Posterior cingulate gyrus (tissue), 11 donors: ENCODE results near the gene NUP214.
"Not testable (repeated sequence)": the region's sequence is repeated elsewhere in the genome, so short reads cannot be mapped to it uniquely, and the experiment has no call there.

Source experiments
- DNase-seq, 10 donors: peaks; one replicate each; pipeline versions ENCODE4 v3.0.0 to v3.0.0-alpha.2; 2020 to 2021; ENCODE audit warnings: mixed read lengths in 3 of 10
- intact Hi-C: fragments of 100-400 bp; cut with DNase I; formaldehyde crosslinking; loops from one replicate; pipeline ENCODE4 v1.15.1; 2023

NUP214 gene

DNA sequence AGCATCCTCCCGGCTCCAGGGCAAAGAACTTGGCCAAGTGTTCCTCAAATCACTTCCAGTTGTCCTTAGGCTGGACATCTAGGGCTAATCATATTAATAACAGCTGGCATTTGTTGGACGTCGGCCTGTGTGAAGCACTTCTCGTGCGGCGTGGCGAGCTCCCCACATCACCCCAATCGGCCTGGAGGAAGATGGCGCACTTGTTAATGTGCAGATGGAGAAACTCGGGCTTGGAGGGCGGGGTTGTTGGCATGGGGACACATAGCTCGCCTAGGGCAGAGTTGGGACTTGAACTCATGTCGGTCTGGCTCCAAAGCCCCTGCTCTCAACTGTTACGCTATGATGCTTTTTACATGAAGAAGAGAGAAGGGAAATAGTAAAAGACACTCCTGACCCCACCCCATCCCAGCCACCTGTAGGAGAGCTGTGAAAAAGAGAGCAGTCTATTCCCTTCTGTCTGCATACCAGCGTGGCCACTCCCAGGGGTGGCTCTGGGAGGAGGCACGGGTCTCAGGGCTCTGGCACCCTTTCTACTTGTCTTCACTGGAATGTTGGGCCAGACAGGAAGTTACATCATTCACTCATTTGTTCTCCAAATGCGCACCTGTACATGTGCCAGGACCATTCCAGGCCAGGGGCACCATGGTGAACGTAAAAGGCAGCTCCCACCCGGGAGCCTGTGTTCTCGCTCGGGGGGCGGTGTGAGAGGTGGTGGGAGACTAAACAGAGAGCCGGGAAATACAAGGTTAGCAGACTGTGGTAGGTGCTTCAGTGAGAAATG, 12.8 kb upstream of the NUP214 start:
- intact Hi-C loops, result loop anchor here (1.0 kb wide), 1 partner anchor 16 kb away; the partner anchor contains the start of gene AIF1L
- peak in 3 of 10 donors; percentile 70 to 83 (median 76) for DNase-seq

DNA sequence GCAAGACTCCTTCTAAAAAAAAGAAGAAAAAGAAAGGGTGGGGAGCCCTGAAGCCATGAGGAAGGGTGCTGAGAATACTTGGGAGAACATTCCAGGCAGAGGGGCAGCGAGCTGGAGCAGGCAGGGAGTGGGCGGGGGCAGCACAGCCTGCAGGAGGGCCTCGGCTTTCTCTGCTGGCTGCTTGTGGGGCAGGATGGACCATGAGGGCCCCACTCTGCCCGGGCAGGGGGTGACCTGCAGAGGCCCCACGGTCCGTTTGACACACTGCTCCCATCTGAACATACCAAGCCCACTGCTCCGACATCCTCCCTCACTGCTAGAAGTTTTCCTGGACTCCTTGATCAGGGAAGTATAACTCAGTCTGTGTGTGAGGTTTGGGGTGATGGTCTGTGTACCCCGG, 11.7 kb upstream of the NUP214 start:
- DNase-seq, result peak in 1 of 10 donors; percentile 52
- intact Hi-C loops, result no loop called here

DNA sequence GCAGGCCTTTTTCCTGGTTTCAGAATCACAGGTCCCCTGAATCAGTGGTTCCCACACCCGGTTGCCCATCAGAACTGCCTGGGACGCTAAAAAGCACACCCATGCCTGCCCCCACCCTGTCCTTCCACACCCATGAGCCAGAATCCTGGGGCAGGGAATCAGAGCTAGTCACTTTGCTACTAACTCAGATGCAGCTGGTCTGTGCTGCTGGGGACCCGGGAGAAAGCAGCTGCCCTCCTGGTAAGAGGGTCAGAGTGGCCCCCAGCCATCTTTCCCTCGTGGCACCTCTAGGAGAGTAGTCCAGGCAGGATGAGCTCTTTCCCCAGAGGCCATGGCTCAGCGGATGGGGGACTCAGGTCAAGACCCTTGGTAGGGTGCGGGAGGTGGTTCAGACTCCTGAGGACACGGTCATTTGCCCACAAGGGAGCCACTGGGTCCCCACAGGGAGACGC, 11.3 kb upstream of the NUP214 start:
- intact Hi-C loops, result no loop called here
- DNase-seq, result peak in 3 of 10 donors; percentile 47 to 78 (median 76)

DNA sequence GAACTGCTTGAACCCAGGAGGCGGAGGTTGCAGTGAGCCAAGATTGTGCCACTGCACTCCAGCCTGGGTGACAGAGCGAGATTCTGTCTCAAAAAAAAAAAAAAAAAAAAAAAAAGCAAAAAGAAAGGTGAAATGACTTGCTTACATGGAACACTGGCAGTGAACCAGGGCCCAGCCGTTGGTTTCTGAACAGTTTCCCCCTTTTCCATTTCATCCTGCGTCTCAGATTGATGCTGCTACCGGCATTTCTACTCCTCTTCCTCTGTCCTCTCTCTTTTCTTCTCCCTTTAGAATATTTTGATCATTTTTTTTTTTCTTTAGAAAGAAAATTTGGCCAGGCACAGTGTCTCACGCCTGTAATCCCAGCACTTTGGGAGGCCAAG, 10.0 kb upstream of the NUP214 start:
- DNase-seq, result peak in 3 of 10 donors; percentile 29 to 52 (median 39)
- intact Hi-C loops, result not testable (repeated sequence)

DNA sequence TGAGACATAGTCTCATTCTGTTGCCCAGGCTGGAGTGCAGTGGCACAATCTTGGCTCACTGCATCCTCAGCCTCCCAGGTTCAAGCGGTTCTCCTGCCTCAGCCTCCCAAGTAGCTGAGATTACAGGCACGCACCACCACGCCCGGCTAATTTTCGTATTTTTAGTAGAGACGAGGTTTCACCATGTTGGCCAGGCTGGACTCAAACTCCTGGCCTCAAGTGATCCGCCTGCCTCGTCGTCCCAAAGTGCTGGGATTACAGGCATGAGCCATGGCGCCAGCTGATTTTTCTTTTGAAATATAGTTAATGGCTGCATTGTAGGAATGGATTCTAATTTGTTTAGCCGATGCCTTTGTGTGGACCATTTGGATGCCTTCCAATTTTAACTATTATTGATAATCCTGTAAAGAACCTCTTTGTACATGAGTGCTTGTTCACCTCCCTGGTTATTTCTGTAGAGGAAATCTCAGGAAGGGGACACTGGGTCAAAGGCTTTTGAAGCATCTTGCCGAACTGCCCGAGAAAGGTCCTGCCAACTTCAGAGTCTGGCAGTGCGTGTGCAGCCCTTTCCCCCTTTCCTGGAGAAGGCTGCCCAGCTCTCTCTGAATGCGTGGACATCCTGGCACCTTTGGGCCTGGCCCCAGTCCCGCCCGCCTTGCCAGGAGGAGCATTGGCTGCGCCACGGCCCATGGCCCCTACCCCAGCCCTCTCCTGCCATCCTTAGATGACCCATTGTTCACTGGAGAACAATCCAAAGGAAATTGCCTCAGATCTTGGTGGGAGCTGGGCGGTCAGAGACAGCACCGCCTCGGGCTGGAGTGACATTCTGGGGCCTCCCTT, 8.9 kb upstream of the NUP214 start:
- DNase-seq, result peak in 9 of 10 donors; percentile 31 to 91 (median 61)
- intact Hi-C loops, result no loop called here

DNA sequence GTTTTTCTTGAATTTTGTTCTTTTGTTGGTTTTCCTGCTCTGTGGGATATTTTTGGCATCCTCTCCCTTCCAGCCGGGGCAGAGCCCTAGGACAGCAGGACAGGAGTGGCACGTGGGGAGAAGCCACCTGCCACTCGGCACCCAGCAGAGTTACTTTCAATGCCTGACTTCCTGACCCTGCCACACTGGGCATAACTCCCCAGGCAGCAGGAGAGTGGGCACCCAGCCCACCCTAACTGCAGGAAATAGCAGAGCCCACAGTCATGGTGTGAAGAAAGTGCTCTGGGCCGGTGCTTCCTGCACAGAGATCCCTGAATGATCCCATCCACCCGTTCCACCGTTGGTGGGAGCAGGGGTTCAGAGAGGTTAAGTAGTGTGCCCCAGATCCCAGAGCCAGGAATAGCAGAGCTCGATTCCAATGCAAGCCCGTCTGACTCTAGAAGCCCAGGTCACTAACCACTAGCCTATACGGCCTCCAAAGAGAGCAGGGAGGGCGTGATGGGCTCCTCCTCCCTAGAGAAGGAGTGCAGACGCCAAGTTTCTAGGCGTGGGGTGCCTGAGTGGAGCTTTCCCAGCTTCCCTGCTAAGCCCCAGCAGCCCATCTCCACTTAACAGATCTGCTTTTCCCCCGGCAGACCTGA, 8.1 kb upstream of the NUP214 start:
- intact Hi-C loops, result no loop called here
- peak in 3 of 10 donors; percentile 8 to 59 (median 59) for DNase-seq

DNA sequence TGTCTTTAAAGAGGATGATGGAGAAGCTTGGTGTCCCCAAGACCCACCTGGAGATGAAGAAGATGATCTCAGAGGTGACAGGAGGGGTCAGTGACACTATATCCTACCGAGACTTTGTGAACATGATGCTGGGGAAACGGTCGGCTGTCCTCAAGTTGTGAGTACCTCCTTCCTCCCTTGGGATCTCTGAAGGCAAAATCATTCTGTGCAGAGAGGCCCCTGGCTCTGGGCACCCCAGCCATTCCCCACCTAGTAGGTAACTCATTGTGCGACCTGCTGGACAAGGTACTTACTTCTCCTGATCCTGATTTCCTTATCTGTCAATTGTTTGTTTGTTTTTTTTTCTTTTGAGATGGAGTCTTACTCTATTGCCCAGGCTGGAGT, 7.6 kb upstream of the NUP214 start:
- peak in 1 of 10 donors; percentile 50 for DNase-seq
- intact Hi-C loops, result no loop called here

DNA sequence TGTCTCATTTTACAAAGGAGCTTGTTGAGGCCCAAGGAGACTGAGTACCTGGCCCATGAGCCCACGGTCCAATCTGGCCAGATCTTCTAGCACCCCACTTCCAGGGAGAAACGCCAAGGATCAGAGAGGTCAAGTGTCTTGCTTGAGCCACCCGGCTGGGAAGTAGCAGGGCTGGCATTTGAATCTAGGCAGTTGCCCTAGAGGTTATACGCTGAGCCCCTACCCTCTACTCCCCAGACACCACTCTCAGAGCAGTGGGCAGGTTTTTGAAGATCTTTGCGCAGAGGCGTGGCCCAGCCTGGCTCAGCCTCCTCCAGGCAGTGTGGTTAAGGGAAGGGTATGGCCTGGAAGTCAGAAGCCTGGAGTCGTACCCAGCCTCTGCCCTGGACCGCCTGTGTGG, 5.8 kb upstream of the NUP214 start:
- DNase-seq, result peak in 2 of 10 donors; percentile 50 to 58
- intact Hi-C loops, result no loop called here

DNA sequence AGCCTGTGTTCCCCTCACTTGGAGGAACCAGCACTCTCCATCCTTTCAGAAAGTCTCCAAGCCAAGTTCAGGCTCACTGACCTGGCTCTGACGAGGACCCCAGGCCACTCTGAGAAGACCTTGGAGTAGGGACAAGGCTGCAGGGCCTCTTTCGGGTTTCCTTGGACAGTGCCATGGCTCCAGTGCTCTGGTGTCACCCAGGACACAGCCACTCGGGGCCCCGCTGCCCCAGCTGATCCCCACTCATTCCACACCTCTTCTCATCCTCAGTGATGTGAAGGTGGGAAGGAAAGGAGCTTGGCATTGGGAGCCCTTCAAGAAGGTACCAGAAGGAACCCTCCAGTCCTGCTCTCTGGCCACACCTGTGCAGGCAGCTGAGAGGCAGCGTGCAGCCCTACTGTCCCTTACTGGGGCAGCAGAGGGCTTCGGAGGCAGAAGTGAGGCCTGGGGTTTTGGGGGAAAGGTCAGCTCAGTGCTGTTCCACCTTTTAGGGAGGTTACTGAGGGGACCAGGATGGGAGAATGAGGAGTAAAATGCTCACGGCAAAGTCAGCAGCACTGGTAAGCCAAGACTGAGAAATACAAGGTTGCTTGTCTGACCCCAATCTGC, 4.7 kb upstream of the NUP214 start:
- peak in 1 of 10 donors; percentile 35 for DNase-seq
- intact Hi-C loops, result no loop called here

DNA sequence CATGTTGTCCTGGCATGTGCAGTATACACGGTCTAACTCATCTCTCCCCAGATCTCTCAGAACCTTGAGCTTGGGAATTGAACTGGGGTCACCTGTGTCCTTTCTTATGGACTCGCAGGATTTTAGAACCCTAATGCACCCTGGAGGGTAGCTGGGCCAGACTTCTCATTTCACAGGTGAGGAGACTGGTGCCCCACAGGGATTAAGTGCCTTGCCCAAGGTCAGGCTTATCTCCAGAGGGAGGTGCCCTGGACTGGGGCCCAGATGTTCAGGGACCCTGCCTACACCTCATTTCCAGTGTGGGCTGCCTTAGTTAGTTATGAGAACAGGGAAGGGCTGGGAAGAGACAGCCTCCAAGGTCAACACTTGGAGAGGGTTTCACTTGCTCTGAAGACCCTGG, 4.0 kb upstream of the NUP214 start:
- DNase-seq, result peak in 1 of 10 donors; percentile 19
- intact Hi-C loops, result no loop called here

DNA sequence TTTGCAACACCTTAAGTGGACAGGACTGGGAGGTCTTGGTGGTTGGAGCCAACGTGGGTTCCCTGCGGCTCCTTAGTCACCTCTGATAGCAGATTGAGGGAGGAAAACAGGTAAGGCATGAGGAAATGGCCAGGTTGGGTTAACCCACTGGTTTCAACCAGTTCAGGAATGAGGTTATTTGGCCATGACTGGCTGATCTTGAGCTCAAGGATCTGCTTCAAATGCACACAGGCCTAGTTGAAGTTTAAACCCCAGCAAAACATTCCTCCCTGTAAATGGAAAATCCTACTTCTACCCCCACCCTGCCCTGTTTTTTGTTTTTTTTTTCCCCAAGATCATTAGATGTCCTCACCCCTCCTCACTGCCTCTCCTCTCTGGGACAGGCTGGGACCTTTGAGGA, 3.2 kb upstream of the NUP214 start:
- DNase-seq, result no peak
- intact Hi-C loops, result no loop called here

DNA sequence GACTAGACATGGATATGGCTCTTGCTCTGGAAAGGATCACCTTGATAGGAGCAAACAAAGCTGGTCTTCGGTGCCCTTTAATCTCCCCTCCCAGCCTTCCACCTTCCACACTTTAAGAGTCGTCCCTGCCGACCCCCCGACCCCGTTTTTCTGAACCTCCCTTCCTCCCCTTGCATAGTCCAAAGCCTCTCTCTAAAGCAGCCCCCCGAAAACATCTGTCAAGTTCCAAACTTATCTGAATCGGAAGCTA, 423 bp upstream of the NUP214 start:
- DNase-seq, result no peak
- intact Hi-C loops, result loop anchor here (1.0 kb wide), 1 partner anchor 67 kb away; no protein-coding TSS in a partner anchor

DNA sequence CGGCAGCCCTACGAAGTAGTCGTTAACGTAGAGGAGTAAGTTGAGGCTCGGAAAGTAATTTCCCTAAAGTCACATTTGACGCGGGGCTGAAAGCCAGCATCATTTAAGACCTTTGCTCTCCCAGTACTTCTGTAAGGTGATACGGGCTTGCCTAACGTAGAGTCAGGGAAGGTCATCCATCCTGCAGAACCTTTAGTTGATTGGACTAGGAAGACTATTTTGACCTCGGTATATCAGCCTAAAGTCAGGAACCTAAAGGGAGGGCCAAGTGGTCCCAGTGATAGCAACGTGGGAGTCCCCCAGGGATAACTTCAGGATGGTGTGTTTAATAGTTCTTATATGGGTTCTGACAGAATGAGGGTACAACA, 657 bp downstream of the NUP214 start:
- intact Hi-C loops, result no loop called here
- DNase-seq, result no peak

DNA sequence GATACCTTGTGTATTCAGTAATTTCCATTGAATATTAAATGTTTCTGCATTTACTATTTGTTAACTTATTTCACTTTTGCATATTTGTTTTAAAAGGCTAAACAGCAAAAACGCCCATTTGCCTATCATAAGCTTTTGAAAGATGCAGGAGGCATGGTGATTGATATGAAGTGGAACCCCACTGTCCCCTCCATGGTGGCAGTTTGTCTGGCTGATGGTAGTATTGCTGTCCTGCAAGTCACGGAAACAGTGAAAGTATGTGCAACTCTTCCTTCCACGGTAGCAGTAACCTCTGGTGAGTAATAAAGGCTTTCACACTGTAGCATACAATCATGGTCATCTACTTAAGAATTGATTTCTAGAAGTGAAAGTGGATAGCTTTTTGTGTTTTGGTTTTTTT, 3.8 kb downstream of the NUP214 start:
- DNase-seq, result no peak
- intact Hi-C loops, result no loop called here

DNA sequence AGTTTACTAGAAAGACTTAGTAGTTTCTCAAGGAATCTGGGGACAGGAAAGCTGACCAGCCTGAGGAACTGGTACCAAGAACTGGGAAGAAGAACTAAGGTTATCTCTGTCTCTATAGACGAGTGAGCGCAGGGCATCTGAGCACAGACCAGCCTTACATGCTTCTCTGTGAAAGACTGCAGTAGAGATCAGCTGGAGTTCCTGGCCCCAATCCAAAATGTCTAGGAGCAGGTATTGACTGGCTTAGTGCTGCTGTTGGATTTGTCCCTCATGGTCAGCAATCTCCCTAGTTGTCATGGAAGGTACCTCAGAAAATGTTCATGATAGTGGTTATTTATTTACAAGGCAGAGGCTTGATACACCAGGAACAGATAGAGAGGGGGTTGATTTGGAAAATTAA, 13.3 kb downstream of the NUP214 start:
- intact Hi-C loops, result no loop called here
- DNase-seq, result no peak

DNA sequence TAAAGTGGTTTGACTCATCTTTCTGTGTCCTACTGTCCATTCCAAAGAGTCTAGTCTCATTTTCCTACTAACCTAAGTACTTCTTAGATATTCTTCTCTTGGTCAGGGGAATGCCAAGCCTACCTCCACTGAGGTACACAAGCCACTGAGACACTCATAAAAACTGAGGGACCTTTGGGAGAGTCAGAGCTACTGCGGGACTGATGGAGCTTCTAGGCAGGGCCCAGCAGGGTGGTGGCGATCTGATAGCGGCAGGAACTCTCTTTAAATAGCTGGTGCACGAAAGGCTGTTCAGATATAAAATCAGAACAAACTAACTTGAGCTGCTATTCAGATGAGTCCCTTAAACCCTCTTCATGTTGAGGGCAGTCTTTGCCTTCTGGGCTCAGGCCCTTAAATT, 14.7 kb downstream of the NUP214 start:
- intact Hi-C loops, result no loop called here
- DNase-seq, result no peak

DNA sequence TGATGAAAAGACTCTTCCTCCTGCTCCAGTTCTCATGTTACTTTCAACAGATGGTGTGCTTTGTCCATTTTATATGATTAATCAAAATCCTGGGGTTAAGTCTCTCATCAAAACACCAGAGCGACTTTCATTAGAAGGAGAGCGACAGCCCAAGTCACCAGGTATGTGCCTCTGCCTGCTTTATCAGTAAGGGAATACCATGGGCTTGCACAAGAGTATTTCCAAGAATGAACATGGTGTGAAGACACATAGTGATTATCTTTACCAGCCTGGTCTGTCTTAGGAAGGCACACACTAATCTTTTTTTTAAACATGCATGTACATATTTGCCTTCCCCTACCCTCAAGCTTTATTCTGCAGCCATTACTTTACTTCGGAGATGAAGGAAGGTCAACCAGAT, 15.2 kb downstream of the NUP214 start:
- no peak for DNase-seq
- intact Hi-C loops, result no loop called here

DNA sequence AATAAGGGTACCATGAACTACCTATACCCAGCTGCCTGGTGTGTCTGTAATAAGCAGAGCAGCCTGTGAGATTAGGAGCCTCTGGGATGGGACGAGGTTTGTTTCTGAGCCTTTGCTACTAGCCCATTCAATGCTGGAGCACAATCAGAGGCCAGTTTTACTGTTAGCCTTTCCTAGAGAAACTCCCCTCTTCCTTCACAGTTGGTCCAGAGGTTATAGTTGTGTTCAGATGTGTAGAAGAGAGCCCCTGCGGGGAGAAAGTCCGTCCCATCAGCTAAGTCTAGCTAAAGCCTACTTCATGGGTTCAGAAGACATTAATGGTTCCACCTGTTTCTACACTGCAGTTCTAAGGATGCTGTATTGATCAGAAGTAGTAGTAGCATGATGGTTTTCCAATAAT, 16.8 kb downstream of the NUP214 start:
- intact Hi-C loops, result no loop called here
- no peak for DNase-seq

DNA sequence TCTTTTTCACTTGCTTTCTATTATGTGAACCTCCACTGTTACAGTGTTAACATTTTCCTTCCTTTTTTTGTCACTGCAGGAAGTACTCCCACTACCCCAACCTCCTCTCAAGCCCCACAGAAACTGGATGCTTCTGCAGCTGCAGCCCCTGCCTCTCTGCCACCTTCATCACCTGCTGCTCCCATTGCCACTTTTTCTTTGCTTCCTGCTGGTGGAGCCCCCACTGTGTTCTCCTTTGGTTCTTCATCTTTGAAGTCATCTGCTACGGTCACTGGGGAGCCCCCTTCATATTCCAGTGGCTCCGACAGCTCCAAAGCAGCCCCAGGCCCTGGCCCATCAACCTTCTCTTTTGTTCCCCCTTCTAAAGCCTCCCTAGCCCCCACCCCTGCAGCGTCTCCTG, 18.8 kb downstream of the NUP214 start:
- intact Hi-C loops, result no loop called here
- no peak for DNase-seq

DNA sequence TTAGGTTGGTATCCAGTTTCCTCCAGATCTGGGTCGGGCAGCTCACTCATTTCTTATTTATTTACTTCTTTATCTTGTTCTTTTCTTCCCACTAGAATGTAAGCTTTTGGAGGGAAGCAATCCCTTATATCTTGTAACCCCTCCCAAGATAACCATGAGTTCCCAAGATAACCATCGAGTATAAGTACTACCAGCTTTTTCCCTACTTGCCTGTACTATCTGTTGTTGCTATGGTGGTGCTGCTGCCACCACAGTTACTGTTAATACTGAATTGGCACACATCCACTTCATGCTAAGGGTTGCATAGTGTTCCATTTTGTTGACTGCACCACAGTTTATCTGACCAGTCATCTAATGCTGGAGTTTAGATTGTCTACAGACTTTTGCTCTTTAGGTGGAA, 19.9 kb downstream of the NUP214 start:
- DNase-seq, result no peak
- intact Hi-C loops, result no loop called here

DNA sequence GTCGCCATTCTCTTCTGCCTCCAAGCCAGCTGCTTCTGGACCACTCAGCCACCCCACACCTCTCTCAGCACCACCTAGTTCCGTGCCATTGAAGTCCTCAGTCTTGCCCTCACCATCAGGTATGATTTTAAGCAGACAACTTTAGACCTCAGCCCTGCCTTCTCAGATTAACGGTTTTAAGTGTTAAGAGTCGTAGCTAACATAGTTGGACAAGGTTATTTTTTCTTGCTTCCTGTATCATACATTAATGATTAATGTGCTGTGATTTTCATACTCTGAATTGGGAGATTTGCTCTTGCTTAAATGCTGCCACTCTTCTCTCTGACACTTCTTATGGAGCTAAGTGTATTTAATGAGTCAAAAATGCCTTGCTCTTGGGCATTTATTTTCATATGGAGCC, 20.8 kb downstream of the NUP214 start:
- intact Hi-C loops, result no loop called here
- no peak for DNase-seq
